Esophagus muscularis mucosa (tissue), 3 donors: ENCODE results near the gene BAD.

Experiments used
- CTCF ChIP-seq, 3 experiments: fragments of 200-600 bp in 2 of 3; fragments of 450-650 bp in 1 of 3; sonication (generic) in 2 of 3; IDR thresholded peaks; one replicate each; pipeline ENCODE4 v1.5.1; 2017 to 2019; ENCODE audit warnings: antibody characterized with exemption in 3 of 3, mild to moderate bottlenecking in 2 of 3, moderate library complexity in 1 of 3
- POLR2AphosphoS5 ChIP-seq, 2 donors: sonication (generic); formaldehyde crosslinking; IDR thresholded peaks; one replicate each; pipeline ENCODE4 v1.6.1; 2017; ENCODE audit warnings: antibody characterized with exemption in 2 of 2

- TF ChIP-seq CTCF (IDR thresholded peaks at IDR 0.05) = no peak
- no peak for TF ChIP-seq POLR2AphosphoS5 (IDR thresholded peaks at IDR 0.05)
Observed at GRCh38 chr11:64226507-64227051, 57.9 kb downstream of the BAD start.
